Right ventricle myocardium superior (tissue), 1 donor: Measurements from ENCODE around the gene ESRRG. TPM values are rescaled to one million over a fixed set of nuclear protein-coding genes. Genes with fewer than 3 reads are reported as not detected.
A peak's percentile ranks its signal among the peaks of the same experiment; 100 is the strongest.
"Not testable (repeated sequence)": the region's sequence is repeated elsewhere in the genome, so short reads cannot be mapped to it uniquely, and the experiment has no call there.

Experiments used
- ATAC-seq: fragments of 200-7000 bp; cut with Tn5 transposase; one replicate; pipeline ENCODE4 v1.9.1; 2020; ENCODE audit warnings: mild to moderate bottlenecking; ENCODE audit not compliant: poor library complexity
- DNase-seq: peaks from one replicate; pipeline ENCODE4 v3.0.0-alpha.2; 2020
- intact Hi-C: fragments of 100-400 bp; cut with DNase I; formaldehyde crosslinking; loops from one replicate; pipeline ENCODE4 v1.11.2; 2022
- total RNA-seq: library from RNA; stranded (reverse); fragmentation: NEBNext Ultra II Directional; extraction: Animal tissue kit (Norgen Biotek cat#: 25700); gene quantifications from one replicate; pipeline ENCODE4 v1.2.1, GENCODE V29; 2021
- donor health status: DM: no; HTN: yes; CAD: no; lungs with severe emphysema.

ESRRG gene
- total RNA-seq, 1 donor from 2014 or later, result 45.5 TPM

GRCh38 chr1:216710598-216711333 lies 12.5 kb downstream of the ESRRG start:
- DNase-seq (no peak), ATAC-seq (peak; percentile 38)
- intact Hi-C loops, result no loop called here

GRCh38 chr1:216710055-216710454 lies 13.2 kb downstream of the ESRRG start:
- ATAC-seq (peak; percentile 70), DNase-seq (no peak)
- intact Hi-C loops, result no loop called here

- ATAC-seq, result no peak
- DNase-seq, result no peak
- intact Hi-C loops, result no loop called here
These were observed 17.6 kb downstream of the ESRRG start for GRCh38 chr1:216705676-216706075.

DNA sequence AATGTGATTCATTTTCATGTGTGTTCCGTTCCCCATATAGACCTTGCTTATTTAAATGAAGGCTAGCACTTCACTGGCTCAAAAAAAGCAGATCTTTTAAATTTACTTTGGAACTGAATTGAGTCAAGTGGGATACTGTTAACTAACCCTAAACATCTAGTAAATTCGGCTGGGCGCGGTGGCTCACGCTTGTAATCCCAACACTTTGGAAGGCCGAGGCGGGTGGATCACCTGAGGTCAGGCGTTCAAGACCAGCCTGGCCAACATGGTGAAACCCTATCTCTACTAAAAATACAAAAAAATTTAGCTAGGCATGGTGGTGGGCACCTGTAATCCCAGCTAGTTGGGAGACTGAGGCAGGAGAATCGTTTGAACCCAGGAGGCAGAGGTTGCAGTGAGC lies 19.2 kb downstream of the ESRRG start:
- ATAC-seq, intact Hi-C loops, DNase-seq: not testable (repeated sequence)

DNA sequence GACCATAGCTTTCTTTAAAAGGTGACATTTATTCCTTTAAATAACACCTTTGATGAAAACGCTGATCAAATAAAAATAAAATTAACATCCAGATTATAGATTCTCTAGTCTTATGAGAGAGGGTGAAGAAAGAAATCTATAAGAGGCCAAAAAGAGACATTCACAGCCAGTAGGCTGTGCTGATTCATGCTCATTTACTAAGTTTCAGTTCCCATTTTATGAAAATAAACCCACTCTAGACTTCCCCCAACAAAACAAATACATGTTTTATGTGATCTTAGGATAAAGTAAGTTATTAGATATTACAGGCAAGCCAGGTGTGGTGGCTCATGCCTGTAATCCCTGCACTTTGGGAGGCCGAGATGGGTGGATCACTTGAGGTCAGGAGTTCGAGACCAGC lies 21.1 kb downstream of the ESRRG start:
- intact Hi-C loops, result no loop called here
- DNase-seq, result no peak
- no peak for ATAC-seq

- intact Hi-C loops, result no loop called here
- no peak for DNase-seq
- ATAC-seq, result no peak
These were observed 22.4 kb downstream of the ESRRG start for GRCh38 chr1:216700779-216701178.

DNA sequence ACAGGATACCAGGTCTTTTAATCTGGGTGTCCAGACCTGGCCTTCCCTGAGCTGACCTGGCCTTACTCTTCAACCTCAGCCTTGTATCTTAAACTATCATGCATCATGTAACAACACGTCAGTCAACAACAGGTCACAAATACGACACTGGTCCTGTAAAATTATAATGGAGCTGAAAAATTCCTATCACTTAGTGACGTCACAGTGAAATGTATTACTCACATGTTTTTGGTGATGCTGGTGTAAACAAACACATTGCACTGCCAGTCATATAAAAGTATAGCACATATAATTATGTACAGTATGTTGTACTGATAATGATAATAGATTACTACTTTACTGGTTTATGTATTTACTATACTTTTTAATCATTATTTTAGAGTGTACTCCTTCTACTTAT lies 31.5 kb downstream of the ESRRG start:
- no peak for DNase-seq
- intact Hi-C loops, result no loop called here
- no peak for ATAC-seq

DNA sequence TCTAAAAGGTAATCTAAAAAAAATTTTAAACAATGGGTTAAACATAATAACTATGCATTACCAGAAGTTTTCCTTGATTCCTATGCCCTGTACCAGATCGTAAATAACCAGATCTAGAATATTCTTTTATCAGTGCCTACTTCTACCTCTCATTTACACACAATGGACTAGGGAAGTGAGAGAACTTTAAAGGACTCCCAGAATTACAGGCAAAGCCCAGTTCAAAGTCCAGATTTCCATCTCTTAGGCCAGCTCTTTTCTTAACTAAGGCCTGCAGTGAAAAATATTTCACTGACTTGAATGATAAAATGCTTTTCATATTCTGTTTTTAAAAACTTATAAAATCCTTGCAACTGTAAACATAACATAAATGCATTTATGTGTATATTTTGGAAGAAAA lies 32.6 kb downstream of the ESRRG start:
- DNase-seq (no peak), ATAC-seq (no peak)
- intact Hi-C loops, result no loop called here

DNA sequence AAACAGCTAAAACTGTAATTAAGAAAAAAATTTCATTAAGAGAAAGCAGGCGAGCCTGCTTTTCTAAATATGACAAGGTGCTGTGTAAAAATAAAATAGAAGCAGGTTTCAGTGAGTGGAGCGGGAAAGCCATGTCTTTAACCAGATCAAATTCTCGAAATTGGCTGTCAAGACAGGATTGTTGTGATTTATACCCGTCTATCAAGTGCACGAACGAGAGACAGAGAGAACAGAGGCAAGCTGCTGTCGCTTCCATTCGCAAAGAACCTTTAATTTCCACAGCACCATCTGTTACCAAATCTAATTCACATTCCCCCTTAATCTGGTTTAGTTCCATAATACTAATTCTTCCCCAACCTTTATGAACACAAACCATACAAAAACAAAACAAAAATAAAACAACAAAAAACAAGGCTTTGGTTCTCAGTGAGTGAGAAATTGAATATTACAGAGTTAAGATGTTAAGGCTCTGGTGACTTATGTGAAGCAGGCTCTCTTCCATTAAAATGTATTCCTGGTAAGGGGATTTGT lies 35.0 kb downstream of the ESRRG start:
- no peak for ATAC-seq
- DNase-seq, result no peak
- intact Hi-C loops, result no loop called here

GRCh38 chr1:216686860-216687766 lies 36.1 kb downstream of the ESRRG start:
- ATAC-seq (peak; percentile 86), DNase-seq (no peak)
- intact Hi-C loops, result no loop called here

DNA sequence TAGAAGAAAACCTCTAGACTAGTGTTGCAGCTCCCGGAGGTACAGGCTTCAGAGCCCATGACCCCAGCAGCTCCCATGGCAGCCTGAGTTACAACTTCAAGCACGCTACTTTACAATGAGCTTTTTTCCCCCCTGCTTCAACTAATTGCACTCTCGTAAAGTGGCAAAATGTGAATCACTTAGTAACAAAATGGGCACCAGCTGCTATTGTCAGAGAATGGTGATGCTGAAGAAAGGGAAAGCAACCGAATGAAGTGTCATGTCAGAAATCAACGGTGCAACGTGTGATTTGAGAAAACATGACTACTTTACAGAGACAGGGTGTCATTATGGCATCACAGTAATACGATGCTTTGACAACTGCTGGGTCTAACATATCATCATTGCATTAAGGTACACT lies 40.5 kb downstream of the ESRRG start:
- intact Hi-C loops, result no loop called here
- ATAC-seq, result peak; percentile 15
- no peak for DNase-seq

DNA sequence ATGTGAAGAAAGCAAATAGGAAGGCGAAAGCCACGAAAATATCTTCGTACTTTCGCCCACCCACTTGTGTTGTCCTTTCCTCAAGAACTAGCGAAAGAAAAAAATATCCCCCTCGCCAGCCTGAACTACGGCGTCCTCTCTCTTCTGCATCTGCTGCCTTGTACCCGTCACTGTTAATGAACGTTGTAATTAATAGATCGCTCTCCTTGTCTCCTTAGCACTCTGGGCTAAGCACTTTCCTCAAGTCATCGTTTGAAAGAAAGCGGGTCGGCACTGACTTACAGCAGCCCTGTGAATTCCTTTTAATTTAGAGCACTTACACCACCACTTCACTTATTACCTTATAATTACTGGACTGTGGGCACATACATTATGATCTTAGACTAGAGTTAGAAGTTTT lies 44.1 kb downstream of the ESRRG start:
- ATAC-seq (no peak), DNase-seq (no peak)
- intact Hi-C loops, result no loop called here

DNA sequence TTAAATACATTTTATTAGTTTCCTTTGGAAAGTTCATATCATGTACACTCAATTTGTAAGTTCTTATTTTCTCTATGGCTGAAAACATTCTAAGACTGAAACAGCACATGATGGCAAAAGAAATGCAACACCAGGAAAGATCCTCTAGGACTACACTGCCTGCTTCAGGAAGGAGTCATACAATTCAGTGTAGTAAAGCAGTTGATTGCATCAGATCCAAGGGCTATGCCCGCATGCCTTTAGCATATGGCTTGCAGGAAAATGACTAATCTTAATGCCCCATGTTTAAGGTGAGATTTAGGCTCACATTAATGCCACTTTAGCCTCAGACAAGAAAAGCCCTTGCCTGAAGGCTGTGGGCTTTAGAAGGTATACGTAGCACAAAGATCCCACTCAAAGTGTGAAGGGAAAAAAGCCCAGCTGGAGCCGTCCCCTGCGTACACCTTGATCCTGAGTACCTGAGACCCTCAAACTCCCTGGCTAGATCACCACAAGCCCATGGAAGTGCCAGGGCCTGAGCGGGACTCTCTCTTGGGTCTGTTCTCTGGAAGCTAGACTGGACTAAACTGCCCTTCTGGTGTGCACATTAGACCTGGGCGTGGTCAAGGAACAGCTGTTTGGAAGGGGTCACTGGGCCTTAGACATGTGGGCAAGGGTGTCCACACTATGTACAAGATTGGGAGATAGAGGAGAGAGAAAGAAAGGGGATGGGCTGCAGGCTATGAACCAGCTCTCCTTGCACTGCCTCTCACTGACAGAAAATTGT lies 52.9 kb downstream of the ESRRG start:
- intact Hi-C loops, result no loop called here
- no peak for DNase-seq
- ATAC-seq, result no peak

GRCh38 chr1:216666441-216666840 lies 56.8 kb downstream of the ESRRG start:
- intact Hi-C loops, result no loop called here
- DNase-seq, result no peak
- no peak for ATAC-seq

- ATAC-seq (no peak), DNase-seq (no peak)
- intact Hi-C loops, result no loop called here
These were observed 57.4 kb downstream of the ESRRG start for GRCh38 chr1:216665856-216666255.

DNA sequence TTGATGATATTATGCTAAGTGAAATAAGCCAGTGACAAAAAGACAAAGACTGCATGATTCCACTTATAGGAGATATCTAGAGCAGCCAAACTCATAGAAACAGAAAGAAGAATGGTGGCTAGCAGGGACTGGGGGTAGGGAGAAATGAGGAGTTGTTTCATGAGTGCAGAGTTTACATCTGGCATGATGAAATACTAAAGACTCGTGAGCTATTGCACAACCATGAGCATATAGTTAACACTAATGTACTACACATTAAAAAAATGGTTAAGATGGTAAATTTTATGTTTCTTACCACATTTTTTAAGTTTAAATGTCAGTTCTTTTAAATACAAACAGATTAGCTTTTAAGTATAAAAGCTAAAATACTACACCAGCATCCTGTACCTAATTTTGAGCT lies 57.8 kb downstream of the ESRRG start:
- no peak for DNase-seq
- intact Hi-C loops, result no loop called here
- ATAC-seq, result no peak

GRCh38 chr1:216662681-216663080 lies 60.5 kb downstream of the ESRRG start:
- intact Hi-C loops, result no loop called here
- DNase-seq (no peak), ATAC-seq (no peak)

- DNase-seq, result no peak
These were observed 62.7 kb downstream of the ESRRG start for GRCh38 chr1:216660561-216660960.

DNA sequence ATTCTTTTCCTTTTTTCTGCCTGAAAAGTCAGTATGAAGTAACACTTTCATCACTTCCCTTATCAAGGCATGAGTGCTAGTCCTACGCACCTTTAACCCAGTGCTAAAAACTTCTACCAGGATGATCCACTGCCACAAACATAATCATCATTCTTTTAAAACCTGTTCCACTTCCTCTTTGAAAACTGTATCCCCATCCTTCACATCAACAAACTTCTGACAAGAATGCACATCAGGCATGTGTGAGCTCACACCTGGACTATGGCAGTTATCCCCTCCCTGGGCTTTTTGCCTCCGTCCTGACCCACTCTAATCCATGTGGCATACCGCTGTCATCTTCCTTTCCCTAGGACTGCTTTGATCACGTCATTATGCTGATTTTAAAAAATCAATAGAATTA lies 70.2 kb downstream of the ESRRG start:
- DNase-seq (no peak), ATAC-seq (no peak)
- intact Hi-C loops, result no loop called here

More at GRCh38 chr1:216660561-216660960, 62.7 kb downstream of the ESRRG start:
- peak; percentile 74 for ATAC-seq
- intact Hi-C loops, result no loop called here
